DND-41 (cell line): Measurements from ENCODE around the gene EPB41.

Source experiments
- ATAC-seq: fragments of 200-7000 bp; cut with Tn5 transposase; 3 replicates; pipeline ENCODE4 v1.9.1; 2021; ENCODE audit warnings: low read depth; ENCODE audit not compliant: insufficient read depth
- DNase-seq: peaks from one replicate; pipeline ENCODE4 v3.0.0-alpha.2; 2020
- H2AFZ ChIP-seq: 2 replicates; pipeline ENCODE4 v1.6.0; 2012; ENCODE audit warnings: low read depth, low read length
- H3K27ac ChIP-seq: 2 replicates; pipeline ENCODE4 v1.5.1; 2012; ENCODE audit warnings: low read length, inconsistent platforms
- H3K27me3 ChIP-seq: fragments of 200-600 bp; sonication (generic); 2 replicates; pipeline ENCODE4 v1.6.0; 2012; ENCODE audit warnings: low read length, mild to moderate bottlenecking, inconsistent platforms; ENCODE audit not compliant: insufficient read depth, poor library complexity
- H3K36me3 ChIP-seq: 2 replicates; pipeline ENCODE4 v1.5.1; 2012; ENCODE audit warnings: low read length, inconsistent platforms; ENCODE audit not compliant: insufficient read depth
- H3K4me1 ChIP-seq: 2 replicates; pipeline ENCODE4 v1.5.1; 2012; ENCODE audit warnings: mild to moderate bottlenecking, low read length; ENCODE audit not compliant: insufficient read depth
- H3K4me2 ChIP-seq: 2 replicates; pipeline ENCODE4 v1.6.0; 2012; ENCODE audit warnings: mild to moderate bottlenecking, moderate library complexity, low read length, inconsistent platforms; ENCODE audit not compliant: insufficient read depth
- H3K4me3 ChIP-seq, 2 experiments: fragments of 200-600 bp in 1 of 2; shearing (Covaris generic) in 1 of 2; 2 replicates each; pipeline ENCODE4 v1.5.1; 2012 to 2016; ENCODE audit warnings: inconsistent platforms in 2 of 2, low read length in 2 of 2, mild to moderate bottlenecking in 2 of 2, low read depth in 1 of 2, moderate library complexity in 1 of 2
- H3K79me2 ChIP-seq: 2 replicates; pipeline ENCODE4 v1.6.0; 2012; ENCODE audit warnings: low read length, inconsistent platforms; ENCODE audit not compliant: insufficient read depth
- H3K9ac ChIP-seq: 2 replicates; pipeline ENCODE4 v1.6.0; 2012; ENCODE audit warnings: low read depth, mild to moderate bottlenecking, inconsistent platforms, low read length, moderate library complexity
- H3K9me3 ChIP-seq: 2 replicates; pipeline ENCODE4 v1.5.1; 2012; ENCODE audit warnings: low read length, moderate library complexity, mild to moderate bottlenecking, inconsistent platforms; ENCODE audit not compliant: insufficient read depth, severe bottlenecking
- H4K20me1 ChIP-seq: 2 replicates; pipeline ENCODE4 v1.6.0; 2012; ENCODE audit warnings: low read length; ENCODE audit not compliant: insufficient read depth
- CTCF ChIP-seq: IDR thresholded peaks from 2 replicates; pipeline ENCODE4 v1.5.1; 2012; ENCODE audit warnings: borderline replicate concordance, low read length, moderate library complexity, mild to moderate bottlenecking; ENCODE audit not compliant: poor library complexity, severe bottlenecking; ENCODE audit errors: extremely low read depth
- EZH2 ChIP-seq: IDR thresholded peaks from 3 replicates; pipeline ENCODE4 v1.6.1; 2012; ENCODE audit warnings: borderline replicate concordance, low read depth, mild to moderate bottlenecking, moderate library complexity, low read length, inconsistent platforms; ENCODE audit not compliant: severe bottlenecking

EPB41 gene

GRCh38 chr1:29081201-29081600, 166.8 kb downstream of the EPB41 start:
- Histone ChIP-seq H4K20me1 (no peaks in the 10 kb centered on the region), H3K9ac (no peak overlapping the region), H3K4me3 (no peak overlapping the region), H3K79me2 (no peaks in the 10 kb centered on the region), H2AFZ (no peak overlapping the region), H3K4me1 (no peaks in the 10 kb centered on the region), H3K9me3 (no peaks in the 10 kb centered on the region), H3K27ac (no peak overlapping the region), H3K36me3 (peaks cover 3% of the 10 kb centered on the region; the same call in 1 of the 2 replicates), H3K27me3 (no peaks in the 10 kb centered on the region), H3K4me2 (no peak overlapping the region)
- TF ChIP-seq EZH2 (no peak), CTCF (no peak)
- DNase-seq = no peak
- ATAC-seq = no peak

DNA sequence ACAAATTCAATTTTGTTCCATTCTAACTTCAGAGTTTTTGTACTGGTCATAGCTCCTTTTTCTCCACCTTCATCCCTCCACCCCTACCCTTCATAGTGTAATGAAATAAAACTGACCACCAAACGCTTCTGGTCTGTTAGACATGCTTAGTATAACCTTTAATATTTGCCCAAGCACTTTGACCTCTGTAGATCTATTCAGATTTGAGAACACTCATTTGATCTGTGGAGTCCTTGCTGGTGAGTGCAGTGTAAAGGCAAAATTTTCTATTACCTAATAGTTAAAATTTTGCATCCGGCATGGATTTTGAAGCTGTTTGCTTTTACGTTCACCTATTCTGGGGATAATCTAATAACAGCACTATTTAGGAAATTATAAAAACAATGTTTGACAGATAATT, 168.2 kb downstream of the EPB41 start:
- TF ChIP-seq CTCF = no peak
- no peak for TF ChIP-seq EZH2
- Histone ChIP-seq H3K9me3 (no peaks in the 10 kb centered on the region), H4K20me1 (no peaks in the 10 kb centered on the region), H3K9ac (no peak overlapping the region), H3K4me1 (no peaks in the 10 kb centered on the region), H3K79me2 (no peaks in the 10 kb centered on the region), H3K27me3 (no peaks in the 10 kb centered on the region), H3K27ac (no peak overlapping the region), H3K4me3 (no peak overlapping the region), H3K36me3 (no peaks in the 10 kb centered on the region; the same call in 1 of the 2 replicates), H2AFZ (no peak overlapping the region), H3K4me2 (no peak overlapping the region)
- DNase-seq (no peak), ATAC-seq (no peak)

DNA sequence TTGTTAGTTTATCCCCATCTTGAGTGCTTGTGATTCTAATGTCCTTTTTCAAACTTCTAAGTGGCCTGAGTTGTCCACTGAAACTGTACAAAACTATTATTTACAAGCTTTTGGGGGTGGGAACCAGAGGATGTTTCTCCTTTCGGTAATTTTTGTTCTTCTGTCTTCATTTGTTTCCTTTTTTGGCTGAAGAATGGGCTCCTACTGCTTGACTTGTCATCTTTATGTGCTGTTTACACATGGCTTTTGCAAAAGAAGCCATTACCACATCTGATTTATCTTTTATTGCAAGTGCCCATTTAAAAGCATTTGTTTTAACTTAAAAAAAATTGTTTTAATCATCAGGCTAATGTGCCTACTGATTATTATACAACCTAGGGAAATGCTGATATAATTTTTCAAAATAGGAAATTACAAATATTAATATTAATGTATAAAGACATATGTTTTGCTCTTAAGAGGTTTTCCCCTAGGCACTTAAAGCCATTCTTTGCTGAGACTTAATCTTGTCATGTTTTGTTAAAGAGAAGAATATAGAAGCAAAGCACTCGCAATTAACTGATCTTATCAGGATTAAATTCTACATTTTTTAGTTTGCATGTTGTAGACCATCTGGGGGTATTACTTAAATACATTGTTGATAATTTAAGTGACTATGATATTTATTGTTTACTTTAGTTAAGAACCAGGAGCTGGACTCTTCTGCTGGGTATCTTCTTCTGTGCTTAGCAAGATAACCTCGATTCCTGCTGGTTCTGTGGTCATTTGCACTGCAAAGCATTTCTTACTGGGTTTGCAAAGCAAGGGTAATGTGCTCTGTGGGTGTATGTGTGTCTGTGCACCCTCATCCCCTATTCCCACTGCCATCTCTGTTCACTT, 169.2 kb downstream of the EPB41 start:
- no peak overlapping the region for H3K9ac ChIP-seq
- ATAC-seq (no peak), DNase-seq (no peak)
- H3K4me3 ChIP-seq = no peak overlapping the region
- H3K4me2 ChIP-seq = no peak overlapping the region
- H3K79me2 ChIP-seq = no peaks in the 10 kb centered on the region
- no peak overlapping the region for H3K27ac ChIP-seq
- TF ChIP-seq CTCF (no peak), EZH2 (no peak)
- H2AFZ ChIP-seq = no peak overlapping the region
- H3K27me3 ChIP-seq = no peaks in the 10 kb centered on the region
- peaks cover 3% of the 10 kb centered on the region for H3K36me3 ChIP-seq
- H4K20me1 ChIP-seq = no peaks in the 10 kb centered on the region
- no peaks in the 10 kb centered on the region for H3K9me3 ChIP-seq
- H3K4me1 ChIP-seq = no peaks in the 10 kb centered on the region
